Stimulated activated naive CD8-positive, alpha-beta T cell treated with anti-CD3 and anti-CD28 coated beads, Interleukin-15, amount 100 ng/mL, for 72 hours (primary cell): ENCODE results near the gene SNHG17.
"Not testable (repeated sequence)": the region's sequence is repeated elsewhere in the genome, so short reads cannot be mapped to it uniquely, and the experiment has no call there.

ENCODE experiments used
- ATAC-seq: fragments of 150-1000 bp; cut with Tn5 transposase; 2 replicates; pipeline ENCODE4 v1.10.0; 2021; ENCODE audit warnings: mild to moderate bottlenecking, moderate library complexity
- DNase-seq, 2 donors: peaks; one replicate each; pipeline ENCODE4 v3.0.0; 2021 to 2022
- H3K27ac Mint-ChIP-seq, 2 donors: one replicate each; pipeline ENCODE4 v1.8.0; 2022; ENCODE audit warnings: mild to moderate bottlenecking in 2 of 2, mixed read lengths in 2 of 2, moderate library complexity in 2 of 2
- H3K27me3 Mint-ChIP-seq: one replicate; pipeline ENCODE4 v1.8.0; 2022; ENCODE audit warnings: mixed read lengths
- H3K4me1 Mint-ChIP-seq: one replicate; pipeline ENCODE4 v1.8.0; 2022; ENCODE audit warnings: mild to moderate bottlenecking, mixed read lengths
- H3K4me3 Mint-ChIP-seq, 2 donors: one replicate each; pipeline ENCODE4 v1.8.0; 2022; ENCODE audit warnings: mild to moderate bottlenecking in 2 of 2, mixed read lengths in 2 of 2, moderate library complexity in 1 of 2
- H3K9me3 Mint-ChIP-seq, 2 donors: one replicate each; pipeline ENCODE4 v1.8.0; 2022; ENCODE audit warnings: mixed read lengths in 2 of 2

Gene SNHG17

DNA sequence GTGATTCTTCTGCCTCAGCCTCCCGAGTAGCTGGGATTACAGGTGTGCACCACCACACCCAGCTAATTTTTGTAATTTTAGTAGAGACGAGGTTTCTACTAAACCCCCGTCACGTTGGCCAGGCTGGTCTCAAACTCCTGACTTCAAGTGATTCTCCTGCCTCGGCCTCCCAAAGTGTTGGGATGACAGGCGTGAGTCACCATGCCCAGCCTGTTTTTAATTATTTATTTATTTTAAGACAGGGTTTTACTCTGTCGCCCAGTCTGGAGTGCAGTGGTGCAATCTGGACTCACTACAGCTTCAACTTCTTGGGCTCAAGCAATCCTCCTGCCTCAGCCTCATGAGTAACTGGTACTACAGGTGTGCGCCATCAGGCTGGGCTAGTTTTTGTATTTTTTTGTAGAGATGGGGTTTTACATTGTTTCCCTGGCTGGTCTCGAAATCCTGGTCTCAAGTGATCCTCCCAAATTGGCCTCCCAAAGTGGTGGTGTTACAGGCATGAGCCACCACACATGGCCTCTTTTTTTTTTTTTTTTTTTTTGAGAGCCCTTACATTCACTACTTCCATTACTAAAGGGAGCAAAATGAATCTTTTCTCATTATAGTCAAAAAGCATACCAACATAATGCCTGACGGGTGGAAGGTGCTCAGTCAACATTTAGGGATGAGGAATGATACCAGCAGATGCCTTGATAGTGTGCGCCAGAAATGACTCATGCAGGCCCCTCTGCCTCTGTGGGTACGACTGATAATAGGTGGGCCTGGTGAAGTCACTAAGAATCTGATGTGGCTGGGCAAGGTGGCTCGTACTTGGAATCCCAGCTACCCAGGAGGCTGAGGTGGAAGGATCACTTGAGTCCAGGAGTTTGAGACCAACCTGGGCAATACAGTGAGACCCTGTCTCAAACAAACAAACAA is 19.7 kb upstream of the SNHG17 start:
- Mint-ChIP-seq H3K27me3 (no peaks in the 10 kb centered on the region), H3K4me3 (no peak overlapping the region), H3K27ac (no peak overlapping the region), H3K4me1 (peaks cover 13% of the 10 kb centered on the region), H3K9me3 (no peaks in the 10 kb centered on the region)
- no peak for ATAC-seq
- no peak for DNase-seq

DNA sequence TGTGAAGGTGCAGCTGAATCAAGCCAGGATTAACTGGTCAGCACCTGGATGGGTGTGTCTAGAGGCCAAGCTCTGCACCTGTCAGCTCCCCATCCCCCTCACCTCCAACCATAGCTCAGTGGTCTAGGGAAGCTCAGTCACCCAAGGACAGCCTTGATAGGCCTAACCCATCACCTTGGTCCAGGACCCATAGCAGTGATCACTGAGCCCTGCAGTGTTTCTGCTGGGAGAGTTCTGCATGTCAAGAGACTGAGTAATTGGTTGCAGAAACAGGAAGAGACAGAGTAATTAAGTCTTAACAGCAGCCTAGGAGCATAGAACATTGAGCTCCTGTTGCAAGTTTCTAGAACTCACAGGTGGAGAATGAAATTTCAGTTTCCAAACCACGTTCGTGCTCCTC is 18.8 kb upstream of the SNHG17 start:
- Mint-ChIP-seq H3K4me3 (no peak overlapping the region), H3K27ac (no peak overlapping the region)

DNA sequence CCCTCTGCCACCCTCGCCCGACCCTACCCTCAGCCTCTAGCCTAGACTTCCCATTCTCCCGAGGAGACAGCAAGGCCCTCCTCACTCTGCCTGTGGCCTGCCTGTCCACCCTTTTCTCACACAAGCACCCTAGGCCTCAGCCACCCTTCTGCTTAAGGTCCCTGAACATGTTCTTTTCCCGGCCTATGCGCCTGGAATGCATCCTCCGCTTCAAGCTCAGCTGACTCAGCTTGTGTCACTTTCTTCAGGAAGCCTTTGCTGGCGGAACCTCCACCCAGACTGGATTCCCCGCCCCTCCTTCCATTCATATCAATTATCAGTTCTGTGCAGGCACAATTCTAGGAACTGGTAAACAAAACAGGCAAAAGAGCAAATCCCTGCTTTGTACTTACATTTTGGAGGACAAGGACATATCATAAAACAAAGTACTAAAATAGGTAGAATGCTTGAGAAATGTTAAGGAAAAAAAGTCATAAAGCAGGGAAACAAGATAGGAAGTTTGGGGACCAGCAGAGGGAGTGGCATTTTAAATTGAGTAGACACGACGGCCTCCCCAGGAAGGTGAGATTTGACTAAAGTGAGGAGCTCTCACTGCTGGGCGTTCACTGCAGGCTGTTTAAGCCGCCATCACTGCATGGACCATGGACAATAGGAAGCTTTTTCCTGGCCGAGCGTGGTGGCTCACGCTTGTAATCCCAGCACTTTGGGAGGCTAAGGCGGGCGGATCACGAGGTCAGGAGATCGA is 17.9 kb upstream of the SNHG17 start:
- H3K9me3 Mint-ChIP-seq: no peaks in the 10 kb centered on the region
- no peak overlapping the region for H3K27ac Mint-ChIP-seq
- H3K4me3 Mint-ChIP-seq: no peak overlapping the region
- ATAC-seq (no peak), DNase-seq (no peak)
- peaks cover 28% of the 10 kb centered on the region for H3K4me1 Mint-ChIP-seq
- no peaks in the 10 kb centered on the region for H3K27me3 Mint-ChIP-seq

More for the DNA sequence above, 18.8 kb upstream of the SNHG17 start:
- DNase-seq (no peak), ATAC-seq (no peak)
- peaks cover 21% of the 10 kb centered on the region for H3K4me1 Mint-ChIP-seq
- no peaks in the 10 kb centered on the region for H3K9me3 Mint-ChIP-seq
- H3K27me3 Mint-ChIP-seq: no peaks in the 10 kb centered on the region

DNA sequence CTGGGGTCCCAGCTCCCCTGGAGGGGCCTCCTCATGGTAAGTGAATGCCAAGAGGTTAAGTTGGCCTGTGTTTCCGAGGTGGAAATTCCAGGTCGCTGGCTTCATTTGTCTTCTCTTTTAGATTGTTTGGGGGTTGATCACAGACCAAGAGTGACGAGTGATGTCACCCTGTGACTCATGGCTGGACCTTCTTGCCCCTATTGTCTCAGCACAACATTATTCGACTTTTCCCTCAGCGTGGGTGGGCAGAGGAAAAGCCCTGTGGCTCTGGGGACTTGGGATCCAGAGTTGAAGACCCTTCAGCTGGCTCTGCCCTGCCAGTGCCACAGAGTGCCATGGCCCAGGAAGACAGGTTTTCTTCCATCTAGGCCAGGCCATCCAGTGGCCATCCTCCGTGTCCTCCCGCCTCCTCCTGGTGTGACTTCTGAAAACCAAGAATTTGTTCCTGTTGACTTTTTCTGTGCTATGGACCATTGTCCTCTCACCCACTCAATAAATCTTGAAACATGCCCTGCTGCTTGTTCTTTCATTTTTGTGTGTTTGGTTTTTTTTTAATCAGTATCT is 15.4 kb upstream of the SNHG17 start:
- peak overlapping the region in 1 of 2 donors; percentile 9 for H3K27ac Mint-ChIP-seq

DNA sequence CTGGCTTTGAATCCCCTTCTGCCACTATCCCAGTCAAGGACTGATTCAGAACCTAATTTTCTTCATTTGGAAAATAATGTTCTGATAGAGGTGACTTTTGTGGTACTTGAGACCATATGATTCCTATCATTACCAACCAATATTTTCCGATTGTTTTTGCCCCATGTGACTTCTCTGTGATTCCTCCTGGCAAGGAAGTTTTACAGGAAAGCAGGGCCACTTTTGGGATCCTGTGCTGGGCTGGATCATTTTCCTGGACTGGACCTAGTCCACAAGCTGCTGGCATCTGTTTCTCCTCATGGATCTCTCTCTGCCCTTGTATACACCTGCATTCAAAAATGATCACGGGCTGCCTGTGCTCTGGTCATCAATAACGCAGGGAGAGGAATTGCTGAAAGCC is 13.9 kb upstream of the SNHG17 start:
- ATAC-seq (no peak), DNase-seq (no peak)
- H3K27ac Mint-ChIP-seq: no peak overlapping the region
- H3K4me1 Mint-ChIP-seq: peaks cover 52% of the 10 kb centered on the region
- no peaks in the 10 kb centered on the region for H3K9me3 Mint-ChIP-seq
- H3K4me3 Mint-ChIP-seq: no peak overlapping the region
- H3K27me3 Mint-ChIP-seq: no peaks in the 10 kb centered on the region

More for the DNA sequence above, 15.4 kb upstream of the SNHG17 start:
- Mint-ChIP-seq H3K9me3 (no peaks in the 10 kb centered on the region), H3K4me1 (peaks cover 48% of the 10 kb centered on the region), H3K27me3 (no peaks in the 10 kb centered on the region), H3K4me3 (no peak overlapping the region)
- ATAC-seq: no peak
- DNase-seq: no peak

DNA sequence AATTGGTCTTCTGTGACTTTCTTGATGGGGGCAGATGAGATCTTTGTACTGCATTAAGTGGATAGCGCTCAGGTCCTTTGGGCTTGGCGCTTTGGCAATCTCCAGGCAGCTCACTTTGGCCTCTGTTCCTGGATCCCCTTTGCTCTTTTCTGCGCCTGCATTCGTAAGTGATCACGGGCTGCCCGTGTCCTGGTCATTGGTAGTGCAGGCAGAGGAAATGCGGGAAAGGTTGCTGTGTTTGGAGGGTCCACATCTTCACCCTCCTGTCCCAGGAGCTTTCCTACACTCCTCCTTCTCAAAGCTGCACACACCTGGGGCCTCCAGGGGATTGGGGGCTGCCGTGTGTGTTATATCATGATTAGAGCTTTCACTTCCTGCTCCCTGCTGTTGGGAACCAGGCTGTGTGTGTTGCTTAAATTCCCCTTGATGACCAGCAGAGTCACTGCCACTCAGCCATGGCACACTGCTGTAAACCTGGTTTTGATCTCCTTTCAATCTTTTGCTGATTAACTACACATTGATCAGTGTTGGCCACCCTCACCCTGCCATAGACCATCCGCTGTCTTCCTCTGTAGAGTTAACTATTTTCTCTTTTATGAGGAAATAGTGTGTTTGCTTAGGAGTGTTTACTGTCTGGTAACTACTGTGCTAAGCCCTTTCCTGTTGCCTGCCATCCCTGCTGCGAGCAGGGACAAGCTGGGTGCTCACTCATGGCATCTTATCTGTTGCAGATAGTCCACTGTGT is 13.0 kb upstream of the SNHG17 start:
- DNase-seq (no peak), ATAC-seq (no peak)
- peak overlapping the region; percentile 65 to 88 for H3K4me3 Mint-ChIP-seq
- peaks cover 3% of the 10 kb centered on the region for H3K27me3 Mint-ChIP-seq
- no peaks in the 10 kb centered on the region for H3K9me3 Mint-ChIP-seq
- peak overlapping the region; percentile 56 to 93 for H3K27ac Mint-ChIP-seq
- H3K4me1 Mint-ChIP-seq: peaks cover 52% of the 10 kb centered on the region

DNA sequence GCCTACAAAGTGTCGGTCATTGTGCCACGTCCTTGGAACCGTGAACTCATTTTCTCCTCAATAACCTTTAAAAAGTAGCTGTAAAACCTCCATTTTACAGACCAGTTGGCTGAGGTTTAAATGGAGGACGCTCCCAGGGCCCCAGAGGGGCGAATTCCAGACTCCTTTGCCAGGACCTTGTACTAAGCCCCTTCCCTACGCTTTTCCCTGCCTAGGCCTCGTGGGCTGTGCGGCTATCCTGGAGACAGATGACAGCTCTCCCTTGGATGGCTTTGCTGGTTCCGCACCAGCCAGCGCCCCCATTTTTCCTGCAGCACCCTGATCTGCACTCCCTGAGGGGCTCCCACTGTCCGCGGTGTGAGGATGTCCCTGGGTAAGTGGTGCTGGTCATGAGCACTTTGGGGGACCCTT is 12.1 kb upstream of the SNHG17 start:
- H3K27me3 Mint-ChIP-seq: peaks cover 11% of the 10 kb centered on the region
- peak overlapping the region; percentile 65 to 88 for H3K4me3 Mint-ChIP-seq
- peaks cover 52% of the 10 kb centered on the region for H3K4me1 Mint-ChIP-seq
- ATAC-seq (no peak), DNase-seq (no peak)
- peak overlapping the region; percentile 86 to 96 for H3K27ac Mint-ChIP-seq
- H3K9me3 Mint-ChIP-seq: no peaks in the 10 kb centered on the region

DNA sequence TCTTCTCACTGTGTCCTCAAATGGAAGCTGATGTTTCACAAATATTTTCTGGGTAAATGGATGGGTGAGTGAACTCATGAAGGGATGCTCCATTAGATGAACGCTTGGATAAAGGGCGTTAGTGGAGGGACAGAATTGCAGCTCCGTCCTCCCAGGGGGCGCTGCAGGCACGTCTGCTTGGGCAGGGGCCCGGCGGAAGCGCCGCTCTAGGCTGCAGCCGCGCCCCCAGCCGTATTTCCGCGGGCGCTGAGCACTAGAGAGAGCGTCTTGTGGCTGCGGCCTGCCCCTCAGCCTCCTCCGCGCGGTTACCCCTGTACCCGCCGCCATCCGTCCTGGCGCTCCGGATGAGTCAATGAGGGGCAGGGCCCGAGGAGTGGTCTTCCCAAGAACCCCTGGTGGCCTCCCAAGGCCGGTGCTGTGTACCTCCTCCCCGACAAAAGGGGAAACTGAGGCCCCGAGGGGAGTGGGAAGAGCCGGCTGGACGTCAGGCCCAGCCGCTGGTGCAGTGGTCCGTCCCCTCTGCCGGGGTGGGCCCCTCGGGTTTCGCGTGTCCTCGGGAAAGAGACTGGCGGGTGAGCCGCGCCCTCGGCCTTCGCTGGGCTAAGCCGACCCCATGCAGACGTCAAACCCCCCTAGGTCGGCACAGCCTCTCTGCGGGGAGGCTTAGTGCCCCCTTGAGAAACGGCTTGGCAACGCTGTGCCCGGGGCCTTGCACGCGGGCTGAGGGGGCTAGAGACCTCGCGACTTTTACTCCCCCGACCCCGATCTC is 11.5 kb upstream of the SNHG17 start:
- ATAC-seq (peak; percentile 99), DNase-seq (peak; percentile 92 to 95)
- no peaks in the 10 kb centered on the region for H3K9me3 Mint-ChIP-seq
- H3K27ac Mint-ChIP-seq: peak overlapping the region; percentile 86 to 96
- peak overlapping the region; percentile 65 to 88 for H3K4me3 Mint-ChIP-seq
- peaks cover 17% of the 10 kb centered on the region for H3K27me3 Mint-ChIP-seq
- peaks cover 52% of the 10 kb centered on the region for H3K4me1 Mint-ChIP-seq

DNA sequence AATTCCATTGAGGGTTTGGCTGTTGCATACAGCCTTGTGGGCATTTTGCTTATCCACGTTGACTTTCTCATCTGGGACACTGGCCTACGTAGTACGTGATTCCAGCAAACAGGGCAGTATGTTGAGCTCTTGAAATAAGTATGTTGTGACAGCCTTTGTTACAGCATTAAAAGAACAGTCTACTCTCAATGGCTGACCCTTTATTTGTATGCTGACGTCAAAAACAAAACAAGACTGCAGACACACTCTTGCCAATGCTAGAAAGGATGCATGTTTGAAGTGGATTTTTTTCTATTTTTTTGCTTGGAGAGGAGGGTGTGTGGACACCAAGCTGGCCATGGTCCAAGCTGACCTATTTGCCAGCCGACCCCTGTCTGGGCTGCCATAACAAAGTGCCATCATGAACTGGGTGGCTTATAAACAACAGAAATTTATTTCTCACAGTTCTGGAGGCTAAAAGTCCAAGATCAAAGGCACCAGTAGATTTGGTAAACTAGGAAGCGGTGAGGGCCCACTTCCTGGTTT is 10.8 kb upstream of the SNHG17 start:
- Mint-ChIP-seq H3K27ac (peak overlapping the region; percentile 86 to 96), H3K27me3 (peaks cover 18% of the 10 kb centered on the region), H3K4me1 (peaks cover 50% of the 10 kb centered on the region), H3K9me3 (no peaks in the 10 kb centered on the region), H3K4me3 (peak overlapping the region; percentile 65 to 88)
- ATAC-seq (no peak), DNase-seq (no peak)

DNA sequence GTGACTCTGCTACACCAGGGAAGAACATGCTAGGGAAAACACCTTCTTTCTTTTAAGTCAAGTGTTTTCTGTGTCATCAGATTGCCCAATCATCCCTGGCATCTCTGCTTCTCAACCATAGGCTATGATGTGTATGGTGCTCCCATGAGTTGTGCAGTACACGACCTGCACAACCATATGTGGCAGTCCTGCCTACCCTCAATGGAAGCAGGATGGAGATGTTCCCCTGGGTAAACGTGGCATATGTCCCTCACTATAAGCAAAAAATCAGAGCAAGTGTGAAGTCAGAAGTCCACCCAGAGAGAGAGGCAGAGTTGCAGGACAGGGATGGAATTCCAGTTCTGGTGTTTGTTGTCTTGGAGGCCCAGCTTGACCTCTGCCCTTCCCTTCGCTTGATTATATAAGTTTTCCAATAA is 10.3 kb upstream of the SNHG17 start:
- DNase-seq (no peak), ATAC-seq (no peak)
- Mint-ChIP-seq H3K4me3 (no peak overlapping the region), H3K4me1 (peaks cover 44% of the 10 kb centered on the region), H3K27ac (peak overlapping the region in 1 of 2 donors; percentile 15), H3K9me3 (no peaks in the 10 kb centered on the region), H3K27me3 (peaks cover 18% of the 10 kb centered on the region)

DNA sequence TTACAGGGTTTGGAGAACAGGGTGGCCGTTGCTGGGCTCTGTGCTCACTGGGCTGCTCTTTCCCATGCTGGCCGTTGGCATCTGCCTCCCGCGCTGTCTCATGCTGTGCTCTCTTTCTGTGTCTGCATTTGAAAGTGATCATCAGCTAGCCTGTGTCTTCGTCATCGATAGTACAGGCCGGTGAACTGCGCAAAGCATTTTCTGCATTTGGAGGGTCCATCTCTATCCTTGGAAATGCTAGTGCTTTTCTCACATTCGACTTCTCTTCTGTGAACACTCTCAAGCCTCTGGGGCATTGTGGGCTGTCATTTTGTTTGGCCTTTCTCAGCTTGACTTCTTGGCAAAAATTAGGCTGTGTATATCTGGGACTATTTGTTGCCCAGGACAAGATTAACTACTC is 6.8 kb upstream of the SNHG17 start:
- Mint-ChIP-seq H3K27ac (no peak overlapping the region), H3K4me1 (peaks cover 15% of the 10 kb centered on the region), H3K27me3 (peaks cover 18% of the 10 kb centered on the region), H3K4me3 (no peak overlapping the region), H3K9me3 (no peaks in the 10 kb centered on the region)
- DNase-seq: no peak
- no peak for ATAC-seq

DNA sequence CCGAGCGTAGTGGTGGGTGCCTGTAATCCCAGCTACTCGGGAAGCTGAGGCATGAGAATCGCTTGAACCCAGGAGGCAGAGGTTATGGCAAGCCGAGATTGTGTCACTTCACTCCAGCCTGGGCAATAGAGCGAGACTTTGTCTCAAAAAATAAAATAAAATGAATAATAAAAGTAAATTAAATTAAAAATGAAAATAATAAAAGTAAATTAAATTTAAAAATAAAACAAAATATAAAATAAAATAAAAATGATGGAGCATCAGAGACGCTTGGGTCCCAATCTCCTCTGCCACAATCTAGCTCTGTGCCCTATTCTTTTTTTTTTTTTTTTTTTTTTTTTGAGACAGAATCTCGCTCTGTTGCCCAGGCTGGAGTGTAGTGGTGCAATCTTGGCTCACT is 6.0 kb upstream of the SNHG17 start:
- not testable (repeated sequence) for H3K27ac Mint-ChIP-seq, ATAC-seq, H3K9me3 Mint-ChIP-seq, H3K4me3 Mint-ChIP-seq, DNase-seq, H3K4me1 Mint-ChIP-seq
- peaks cover 18% of the 10 kb centered on the region for H3K27me3 Mint-ChIP-seq

DNA sequence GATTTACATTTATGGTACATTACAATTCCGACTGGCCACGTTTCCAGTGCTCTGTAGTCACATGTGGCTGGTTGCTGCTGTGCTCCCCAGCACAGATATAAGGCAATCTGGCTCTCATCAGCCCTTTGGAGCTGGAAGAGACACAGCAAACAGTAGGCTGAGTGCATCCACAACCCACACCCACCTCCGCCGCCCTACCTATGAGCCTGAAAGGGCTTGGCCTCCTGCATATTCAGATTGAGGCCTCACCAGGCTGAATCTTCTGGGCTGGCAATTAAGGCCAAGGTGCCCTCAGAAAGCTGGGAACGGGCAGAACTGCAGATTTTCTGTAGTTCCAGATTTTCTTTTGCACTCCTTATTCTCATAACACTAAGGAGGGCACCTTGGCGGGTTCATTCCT is 2.7 kb upstream of the SNHG17 start:
- DNase-seq (no peak), ATAC-seq (no peak)
- no peak overlapping the region for H3K27ac Mint-ChIP-seq
- H3K9me3 Mint-ChIP-seq: no peaks in the 10 kb centered on the region
- peaks cover 20% of the 10 kb centered on the region for H3K4me1 Mint-ChIP-seq
- H3K4me3 Mint-ChIP-seq: no peak overlapping the region
- peaks cover 13% of the 10 kb centered on the region for H3K27me3 Mint-ChIP-seq

DNA sequence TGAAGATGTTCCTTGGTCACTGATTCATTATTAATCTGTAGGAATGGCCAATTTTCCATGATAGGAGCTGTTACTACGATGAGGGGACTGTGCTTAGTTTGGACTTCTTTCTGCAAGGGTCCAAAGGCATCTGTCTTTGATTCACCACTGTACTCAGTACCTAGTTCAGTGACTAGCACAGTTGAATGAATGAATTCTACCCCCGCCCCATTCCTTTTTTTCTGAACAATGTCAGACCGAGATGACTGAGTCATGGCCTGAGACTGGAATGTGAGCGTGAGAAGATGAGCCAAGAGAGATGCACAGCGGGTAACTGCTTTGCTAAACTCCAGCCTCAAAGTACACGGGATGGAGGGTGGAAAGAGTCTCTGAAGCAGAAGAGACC is 419 bp upstream of the SNHG17 start:
- Mint-ChIP-seq H3K4me3 (peak overlapping the region; percentile 93 to 98), H3K9me3 (no peaks in the 10 kb centered on the region), H3K27ac (peak overlapping the region; percentile 99), H3K27me3 (no peaks in the 10 kb centered on the region), H3K4me1 (peaks cover 43% of the 10 kb centered on the region)
- DNase-seq (no peak), ATAC-seq (peak; percentile 25)
